GM12873 (cell line): ENCODE data around the gene GPR152.

Source experiments
- TF ChIP-seq, protein P1 (sequence below): IDR thresholded peaks from 2 replicates; pipeline ENCODE4 v1.5.1; 2012; ENCODE audit warnings: low read depth, mild to moderate bottlenecking, moderate library complexity, low read length, control low read depth; ENCODE audit not compliant: insufficient read depth; ENCODE audit errors: missing control alignments

The GPR152 gene

GRCh38 chr11:67404515-67405195 is 47.9 kb downstream of the GPR152 start:
- TF ChIP-seq, protein P1, sequence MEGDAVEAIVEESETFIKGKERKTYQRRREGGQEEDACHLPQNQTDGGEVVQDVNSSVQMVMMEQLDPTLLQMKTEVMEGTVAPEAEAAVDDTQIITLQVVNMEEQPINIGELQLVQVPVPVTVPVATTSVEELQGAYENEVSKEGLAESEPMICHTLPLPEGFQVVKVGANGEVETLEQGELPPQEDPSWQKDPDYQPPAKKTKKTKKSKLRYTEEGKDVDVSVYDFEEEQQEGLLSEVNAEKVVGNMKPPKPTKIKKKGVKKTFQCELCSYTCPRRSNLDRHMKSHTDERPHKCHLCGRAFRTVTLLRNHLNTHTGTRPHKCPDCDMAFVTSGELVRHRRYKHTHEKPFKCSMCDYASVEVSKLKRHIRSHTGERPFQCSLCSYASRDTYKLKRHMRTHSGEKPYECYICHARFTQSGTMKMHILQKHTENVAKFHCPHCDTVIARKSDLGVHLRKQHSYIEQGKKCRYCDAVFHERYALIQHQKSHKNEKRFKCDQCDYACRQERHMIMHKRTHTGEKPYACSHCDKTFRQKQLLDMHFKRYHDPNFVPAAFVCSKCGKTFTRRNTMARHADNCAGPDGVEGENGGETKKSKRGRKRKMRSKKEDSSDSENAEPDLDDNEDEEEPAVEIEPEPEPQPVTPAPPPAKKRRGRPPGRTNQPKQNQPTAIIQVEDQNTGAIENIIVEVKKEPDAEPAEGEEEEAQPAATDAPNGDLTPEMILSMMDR: no peak

DNA sequence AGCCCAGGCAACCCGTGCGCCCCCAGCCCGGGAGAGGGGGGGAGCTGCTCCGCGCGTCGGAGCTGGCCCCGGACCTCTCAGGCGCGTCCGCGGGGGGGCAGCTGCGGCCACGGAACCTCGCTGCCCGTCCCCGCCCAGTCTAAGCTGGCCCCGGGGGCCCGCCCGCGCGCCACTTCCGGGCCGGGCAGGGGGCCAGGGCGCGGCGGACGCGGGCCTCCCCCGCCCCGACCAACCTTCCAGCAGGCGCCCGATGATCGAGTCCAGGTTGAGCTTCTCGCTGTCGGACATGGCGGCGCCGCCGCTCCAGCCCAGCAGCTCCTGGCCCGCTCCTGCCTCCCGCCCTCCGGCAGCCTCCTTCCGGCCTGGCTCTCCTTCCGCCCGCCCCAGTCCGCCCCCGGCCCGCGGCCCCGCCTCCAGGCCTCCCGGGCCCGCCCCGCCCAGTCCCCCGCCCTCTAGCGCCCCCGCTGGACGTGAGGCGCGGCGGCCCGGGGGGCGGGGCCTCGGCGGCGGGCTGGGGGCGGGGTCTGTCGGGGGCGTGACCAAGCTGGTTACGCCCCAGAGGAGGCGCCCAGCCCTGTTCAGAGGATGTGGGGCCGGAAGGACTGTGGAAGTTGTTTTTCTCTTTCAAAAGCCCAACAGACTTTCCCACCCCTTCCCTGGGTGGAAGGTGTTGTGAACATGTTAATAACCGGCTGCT is 50.9 kb downstream of the GPR152 start, which contains the start of gene PPP1CA:
Gene PPP1CA, minus strand, starts transcription at position 364 of the 697 bp plus-strand sequence. Its CDS starts 76 bp downstream, at position 288.
- TF ChIP-seq, protein P1: peak; percentile 41
